Testis (tissue), 2 donors: ENCODE data around the gene NAV1.

ENCODE experiments used
- CTCF ChIP-seq, 3 experiments: fragments of 450-650 bp in 2 of 3; fragments of 200-600 bp in 1 of 3; sonication (generic) in 1 of 3; IDR thresholded peaks; one replicate each; pipeline ENCODE4 v1.5.1; 2016 to 2019; ENCODE audit warnings: antibody characterized with exemption in 3 of 3, mild to moderate bottlenecking in 2 of 3, moderate library complexity in 1 of 3
- POLR2A ChIP-seq: fragments of 450-650 bp; IDR thresholded peaks from one replicate; pipeline ENCODE4 v1.6.1; 2017; ENCODE audit warnings: antibody characterized with exemption, mild to moderate bottlenecking, moderate library complexity

GRCh38 chr1:201538612-201539551, at the start of gene NAV1:
- no peak for TF ChIP-seq CTCF (IDR thresholded peaks at IDR 0.05)
- no peak for TF ChIP-seq POLR2A
